ENCODE measurements around the gene NAXD.

- TF ChIP-seq EZH2phosphoT487 (conservative IDR thresholded peaks at IDR 0.05; ENCODE audit: low read length) (no peak), CTCF (IDR thresholded peaks at IDR 0.05; ENCODE audit: insufficient read depth, low read length, poor library complexity, severe bottlenecking) (no peak)
Measured at GRCh38 chr13:110617321-110618072, 2.2 kb downstream of the NAXD start.

All from SU-DHL-6 (cell line).